Rectal smooth muscle tissue (tissue), 1 donor: ENCODE measurements around the gene SSPN.
A peak's percentile ranks its signal among the peaks of the same experiment; 100 is the strongest.

ENCODE experiments used
- H3K27ac ChIP-seq: one replicate; pipeline ENCODE4 v1.7.0; 2013; ENCODE audit warnings: low read depth, low read length, inconsistent platforms
- H3K27me3 ChIP-seq: one replicate; pipeline ENCODE4 v1.7.0; 2013; ENCODE audit warnings: low read length; ENCODE audit not compliant: control insufficient read depth, insufficient read depth
- H3K36me3 ChIP-seq: one replicate; pipeline ENCODE4 v1.7.0; 2013; ENCODE audit warnings: low read length; ENCODE audit not compliant: control insufficient read depth, insufficient read depth
- H3K4me1 ChIP-seq: one replicate; pipeline ENCODE4 v1.7.0; 2013; ENCODE audit warnings: low read length; ENCODE audit not compliant: control insufficient read depth, insufficient read depth
- H3K4me3 ChIP-seq: one replicate; pipeline ENCODE4 v1.7.0; 2013; ENCODE audit warnings: low read length
- H3K9ac ChIP-seq: one replicate; pipeline ENCODE4 v1.7.0; 2013; ENCODE audit warnings: low read length

Gene SSPN

DNA sequence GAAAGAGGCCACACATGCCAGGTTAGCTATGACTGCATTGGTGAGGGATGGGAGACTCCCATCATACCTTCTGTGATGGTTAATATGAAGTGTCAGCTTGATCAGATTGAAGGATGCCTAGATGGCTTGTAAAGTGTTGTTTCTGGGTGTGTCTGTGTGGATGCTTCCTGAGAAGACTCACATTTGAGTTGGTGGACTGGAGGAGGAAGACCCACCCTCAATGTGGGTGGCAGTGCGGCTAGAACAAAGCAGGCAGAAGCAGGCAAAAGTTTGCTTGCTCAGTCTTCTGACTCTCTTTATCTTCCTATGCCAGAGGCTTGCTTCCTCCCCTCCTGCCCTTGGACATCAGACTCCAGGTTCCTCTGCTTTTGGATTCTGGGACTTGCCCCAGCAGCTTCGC lies 88.2 kb downstream of the SSPN start:
- Histone ChIP-seq H3K9ac (no peak overlapping the region), H3K4me1 (peaks cover 2% of the 10 kb centered on the region), H3K36me3 (no peaks in the 10 kb centered on the region), H3K27ac (no peak overlapping the region), H3K4me3 (no peak overlapping the region), H3K27me3 (no peaks in the 10 kb centered on the region)

DNA sequence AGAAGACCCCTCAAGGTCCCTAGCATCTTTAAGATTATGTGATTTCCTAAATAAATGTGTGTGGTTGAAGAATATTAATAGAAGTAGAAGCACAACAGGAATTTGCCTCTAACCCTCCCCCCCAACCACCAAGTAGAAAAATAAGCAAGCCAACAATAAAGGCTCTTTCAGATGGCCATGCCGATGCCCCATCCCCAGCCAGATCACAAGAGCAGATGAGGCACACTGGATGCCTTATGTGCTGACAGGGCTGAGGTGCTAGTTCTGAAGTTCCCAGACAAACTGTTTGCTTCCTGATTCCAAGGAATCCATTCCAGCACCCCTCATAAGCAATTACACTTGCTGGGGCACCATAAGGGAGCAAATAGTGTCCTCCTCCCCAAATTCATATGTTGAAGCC lies 90.0 kb downstream of the SSPN start:
- H3K4me1 ChIP-seq, result peaks cover 2% of the 10 kb centered on the region
- H3K27me3 ChIP-seq, result no peaks in the 10 kb centered on the region
- H3K4me3 ChIP-seq, result no peak overlapping the region
- no peaks in the 10 kb centered on the region for H3K36me3 ChIP-seq
- H3K9ac ChIP-seq, result no peak overlapping the region
- no peak overlapping the region for H3K27ac ChIP-seq

DNA sequence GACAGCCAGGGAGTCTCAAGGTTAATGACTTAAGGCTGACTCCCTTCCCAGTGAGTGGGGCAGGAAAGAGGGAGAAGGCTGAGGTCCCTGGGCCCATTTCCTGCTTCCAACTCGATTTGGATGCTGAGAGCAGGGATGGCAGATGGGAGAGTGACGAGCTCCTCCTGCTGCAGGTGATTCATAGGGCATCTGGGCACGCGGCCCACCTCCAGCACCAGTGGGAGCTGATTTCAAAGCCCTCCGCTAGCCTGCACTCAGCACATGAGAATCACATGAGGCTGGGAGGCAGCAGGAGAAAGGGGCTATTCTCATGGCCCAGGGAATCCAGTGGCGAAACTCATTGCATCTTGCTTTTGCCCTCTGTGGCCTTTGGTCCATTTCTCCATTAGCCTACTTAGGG lies 90.8 kb downstream of the SSPN start:
- H3K9ac ChIP-seq, result no peak overlapping the region
- no peak overlapping the region for H3K4me3 ChIP-seq
- H3K27ac ChIP-seq, result no peak overlapping the region
- H3K27me3 ChIP-seq, result no peaks in the 10 kb centered on the region
- no peaks in the 10 kb centered on the region for H3K36me3 ChIP-seq
- H3K4me1 ChIP-seq, result peaks cover 2% of the 10 kb centered on the region

DNA sequence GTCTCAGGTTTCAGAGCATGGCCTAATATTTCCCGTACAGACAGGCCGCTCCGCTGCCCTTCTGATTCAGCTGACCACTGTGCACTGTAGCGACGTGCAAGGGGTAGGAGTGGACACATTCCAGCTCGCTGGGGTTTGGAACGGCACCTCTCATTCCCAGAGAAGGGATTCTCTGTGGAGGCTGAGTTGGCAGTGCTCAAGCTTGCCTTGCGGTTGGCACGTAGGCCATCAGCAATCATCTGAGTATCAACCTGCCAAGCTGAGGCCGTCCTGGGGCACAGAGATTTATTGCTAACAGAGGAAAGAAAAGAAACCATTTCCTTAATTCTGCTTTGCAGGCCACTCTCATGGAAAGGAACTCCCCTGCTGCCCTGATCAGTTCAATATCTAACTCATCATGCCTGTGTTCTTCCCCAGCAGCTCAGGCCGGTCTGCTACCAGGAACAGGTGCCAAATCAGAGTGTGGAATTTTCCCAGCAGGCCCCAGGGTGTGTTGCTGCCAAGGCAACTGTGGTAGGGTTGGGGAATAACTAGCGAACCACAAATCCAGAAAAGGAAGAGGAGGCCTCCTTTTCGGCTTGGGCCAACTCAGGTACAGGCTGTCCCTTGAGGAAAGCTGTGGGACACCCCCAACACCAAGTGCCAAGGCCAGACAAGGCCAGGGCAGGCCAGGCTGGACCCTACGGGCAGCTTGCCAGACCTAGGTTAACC lies 92.5 kb downstream of the SSPN start:
- Histone ChIP-seq H3K9ac (no peak overlapping the region), H3K4me3 (no peak overlapping the region), H3K27ac (no peak overlapping the region), H3K36me3 (no peaks in the 10 kb centered on the region), H3K27me3 (no peaks in the 10 kb centered on the region), H3K4me1 (peaks cover 2% of the 10 kb centered on the region)

DNA sequence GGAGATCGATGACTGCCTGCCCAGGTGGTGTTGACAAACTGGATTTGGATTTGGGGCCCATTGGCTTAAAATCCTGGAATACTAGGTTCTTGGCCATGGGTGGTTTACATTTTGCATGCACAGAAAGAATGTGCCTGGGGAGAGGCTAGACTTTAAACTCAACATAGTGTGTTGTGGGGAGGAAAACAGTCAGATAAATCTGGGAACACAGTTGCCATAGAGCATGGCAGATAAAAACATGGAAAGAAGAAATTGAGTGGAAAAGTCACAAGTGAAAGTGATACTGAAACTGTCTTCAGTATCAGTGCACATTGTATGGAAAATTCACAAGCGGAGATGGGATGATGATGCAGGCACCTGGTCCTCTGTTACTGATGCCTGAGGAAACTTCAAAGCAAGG lies 95.2 kb downstream of the SSPN start:
- Histone ChIP-seq H3K36me3 (no peaks in the 10 kb centered on the region), H3K9ac (no peak overlapping the region), H3K27ac (no peak overlapping the region), H3K4me3 (no peak overlapping the region), H3K27me3 (no peaks in the 10 kb centered on the region), H3K4me1 (peaks cover 2% of the 10 kb centered on the region)

GRCh38 chr12:26292596-26292995 lies 97.2 kb downstream of the SSPN start:
- H3K4me3 ChIP-seq, result no peak overlapping the region
- H3K9ac ChIP-seq, result no peak overlapping the region
- peaks cover 2% of the 10 kb centered on the region for H3K4me1 ChIP-seq
- no peaks in the 10 kb centered on the region for H3K27me3 ChIP-seq
- H3K27ac ChIP-seq, result no peak overlapping the region
- H3K36me3 ChIP-seq, result no peaks in the 10 kb centered on the region

- H3K27me3 ChIP-seq, result no peaks in the 10 kb centered on the region
- H3K36me3 ChIP-seq, result no peaks in the 10 kb centered on the region
- no peak overlapping the region for H3K9ac ChIP-seq
These were observed 98.2 kb downstream of the SSPN start for GRCh38 chr12:26293612-26294011.

GRCh38 chr12:26295001-26295400 lies 99.6 kb downstream of the SSPN start:
- Histone ChIP-seq H3K4me1 (peaks cover 9% of the 10 kb centered on the region), H3K4me3 (no peak overlapping the region), H3K27ac (no peak overlapping the region), H3K27me3 (no peaks in the 10 kb centered on the region), H3K36me3 (no peaks in the 10 kb centered on the region), H3K9ac (no peak overlapping the region)

More at GRCh38 chr12:26293612-26294011, 98.2 kb downstream of the SSPN start:
- Histone ChIP-seq H3K4me1 (peaks cover 1% of the 10 kb centered on the region), H3K27ac (no peak overlapping the region), H3K4me3 (no peak overlapping the region)

DNA sequence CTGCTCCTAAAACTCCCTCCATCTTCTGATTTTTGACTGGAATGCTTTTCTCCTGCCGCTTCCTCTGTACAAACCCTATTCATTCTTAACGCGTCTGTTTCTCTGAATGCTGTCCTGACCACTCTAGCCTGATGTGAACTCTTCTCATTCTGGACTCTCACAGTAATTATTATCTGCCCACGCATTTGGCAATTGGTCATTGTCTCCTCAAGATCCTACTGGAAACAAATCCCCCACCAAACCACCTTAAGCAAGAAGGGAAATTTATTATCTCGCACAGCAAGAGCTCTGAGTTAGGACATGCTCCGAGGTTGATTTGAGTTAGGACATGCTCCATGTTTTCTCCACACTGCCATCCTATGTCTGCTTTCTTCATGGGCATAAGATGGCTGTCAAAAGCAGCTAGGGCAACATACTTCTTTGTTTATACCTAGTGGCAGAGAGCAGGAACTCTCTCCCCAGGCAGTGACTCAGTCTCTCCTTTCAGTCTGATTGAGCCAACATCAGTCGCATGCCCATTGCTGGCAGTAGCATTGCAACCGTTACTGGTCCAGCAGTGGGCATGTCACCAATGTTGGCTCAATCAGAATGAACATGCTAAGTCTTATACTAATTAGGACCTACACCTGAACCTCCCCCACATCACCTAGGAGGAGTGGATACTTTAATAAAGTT lies 102.2 kb downstream of the SSPN start:
- Histone ChIP-seq H3K4me1 (peaks cover 9% of the 10 kb centered on the region), H3K36me3 (no peaks in the 10 kb centered on the region)

GRCh38 chr12:26298785-26299621 lies 103.6 kb downstream of the SSPN start:
- peak overlapping the region; percentile 19 for H3K4me3 ChIP-seq
- no peaks in the 10 kb centered on the region for H3K27me3 ChIP-seq
- no peaks in the 10 kb centered on the region for H3K36me3 ChIP-seq
- H3K9ac ChIP-seq, result no peak overlapping the region
- H3K27ac ChIP-seq, result peak overlapping the region; percentile 78
- peaks cover 9% of the 10 kb centered on the region for H3K4me1 ChIP-seq

More for the DNA sequence above, 102.2 kb downstream of the SSPN start:
- no peak overlapping the region for H3K9ac ChIP-seq
- H3K27me3 ChIP-seq, result no peaks in the 10 kb centered on the region
- H3K4me3 ChIP-seq, result no peak overlapping the region
- H3K27ac ChIP-seq, result no peak overlapping the region

GRCh38 chr12:26299751-26300150 lies 104.4 kb downstream of the SSPN start:
- H3K9ac ChIP-seq, result no peak overlapping the region
- no peak overlapping the region for H3K4me3 ChIP-seq
- H3K27me3 ChIP-seq, result no peaks in the 10 kb centered on the region
- peaks cover 9% of the 10 kb centered on the region for H3K4me1 ChIP-seq
- peak overlapping the region; percentile 78 for H3K27ac ChIP-seq
- H3K36me3 ChIP-seq, result no peaks in the 10 kb centered on the region
